Activated CD8-positive, alpha-beta T cell treated with anti-CD3 and anti-CD28 coated beads for 36 hours (primary cell): ENCODE data around the gene TSPAN4. TPM values are rescaled to one million over a fixed set of nuclear protein-coding genes. Genes with fewer than 3 reads are reported as not detected.

Experiments
- ATAC-seq: fragments of 200-7000 bp; cut with Tn5 transposase; one replicate; pipeline ENCODE4 v1.10.0; 2021; ENCODE audit warnings: mild to moderate bottlenecking, moderate library complexity
- CTCF ChIA-PET: fragments of 350-600 bp; sonication (Branson Sonifier 250); formaldehyde crosslinking; loops from one replicate; lab custom pipeline; 2021; ENCODE audit warnings: antibody characterized with exemption; lab: Charles Lee
- POLR2A ChIA-PET: fragments of 350-600 bp; sonication (Branson Sonifier 250); formaldehyde crosslinking; loops from one replicate; lab custom pipeline; 2021; ENCODE audit warnings: antibody characterized with exemption; lab: Charles Lee
- DNase-seq: peaks from one replicate; pipeline ENCODE4 v3.0.0-alpha.2; 2020
- H3K27ac Mint-ChIP-seq: one replicate; pipeline ENCODE4 v1.8.0; 2021; ENCODE audit warnings: mild to moderate bottlenecking, mixed read lengths
- H3K27me3 Mint-ChIP-seq: one replicate; pipeline ENCODE4 v1.8.0; 2021; ENCODE audit warnings: mixed read lengths
- H3K36me3 Mint-ChIP-seq: one replicate; pipeline ENCODE4 v1.8.0; 2021; ENCODE audit warnings: low read depth, mixed read lengths
- H3K4me1 Mint-ChIP-seq: one replicate; pipeline ENCODE4 v1.8.0; 2021; ENCODE audit warnings: low read depth, mixed read lengths
- H3K4me3 Mint-ChIP-seq: one replicate; pipeline ENCODE4 v1.8.0; 2021; ENCODE audit warnings: mild to moderate bottlenecking, moderate library complexity, mixed read lengths
- H3K9me3 Mint-ChIP-seq: one replicate; pipeline ENCODE4 v1.8.0; 2021; ENCODE audit warnings: mixed read lengths
- CTCF ChIP-seq: fragments of 200-600 bp; IDR thresholded peaks from one replicate; pipeline ENCODE4 v1.8.0; 2022; ENCODE audit warnings: antibody characterized with exemption, mild to moderate bottlenecking
- intact Hi-C: fragments of 100-400 bp; cut with micrococcal nuclease; formaldehyde crosslinking; loops from one replicate; pipeline ENCODE4 v1.10.0; 2022
- total RNA-seq, 2 experiments: library from RNA; stranded (reverse); gene quantifications; one replicate each; pipeline ENCODE4 v1.2.3, GENCODE V29; 2021

Gene TSPAN4
- total RNA-seq, 2 experiments from 2014 or later, result 15.4 to 16.0 TPM

- Mint-ChIP-seq H3K36me3 (no peaks in the 10 kb centered on the region), H3K27ac (no peak overlapping the region), H3K9me3 (no peaks in the 10 kb centered on the region), H3K27me3 (no peaks in the 10 kb centered on the region), H3K4me1 (peaks cover 16% of the 10 kb centered on the region), H3K4me3 (no peak overlapping the region)
- DNase-seq, result no peak
- no peak for ATAC-seq
- intact Hi-C loops, result no loop called here
- ChIA-PET POLR2A (no interaction called here), CTCF (interaction anchor here (1.8 kb wide), 1 partner anchor 9 kb away, joined by 5 read pairs; no protein-coding TSS in a partner anchor)
- TF ChIP-seq CTCF, result no peak
Observed at GRCh38 chr11:913043-913442, 70.4 kb downstream of the TSPAN4 start.

GRCh38 chr11:914204-914603 lies 71.6 kb downstream of the TSPAN4 start:
- no peak for TF ChIP-seq CTCF
- DNase-seq, result no peak
- no peak for ATAC-seq
- Mint-ChIP-seq H3K4me3 (no peak overlapping the region), H3K36me3 (no peaks in the 10 kb centered on the region), H3K4me1 (peaks cover 9% of the 10 kb centered on the region), H3K27me3 (no peaks in the 10 kb centered on the region), H3K9me3 (no peaks in the 10 kb centered on the region), H3K27ac (no peak overlapping the region)
- ChIA-PET CTCF (no interaction called here), POLR2A (no interaction called here)
- intact Hi-C loops, result no loop called here

- Mint-ChIP-seq H3K36me3 (no peaks in the 10 kb centered on the region), H3K27me3 (no peaks in the 10 kb centered on the region), H3K4me1 (peaks cover 4% of the 10 kb centered on the region), H3K27ac (no peak overlapping the region), H3K4me3 (no peak overlapping the region), H3K9me3 (no peaks in the 10 kb centered on the region)
- DNase-seq, result no peak
- CTCF ChIA-PET, result no interaction called here
- ATAC-seq, result no peak
- intact Hi-C loops, result no loop called here
- POLR2A ChIA-PET, result no interaction called here
- TF ChIP-seq CTCF, result no peak
Observed at GRCh38 chr11:914747-915501, 72.3 kb downstream of the TSPAN4 start.

Other genes starting within 250 kb of the TSPAN4 start
- gene IRF7, start 226.9 kb upstream of the TSPAN4 start, total RNA-seq, result 10 to 100 TPM; 34.6 to 37.5 TPM
- not detected for gene CDHR5, start 217.9 kb upstream of the TSPAN4 start, total RNA-seq
- not detected for gene SCT, start 215.7 kb upstream of the TSPAN4 start, total RNA-seq
- gene DRD4, start 205.6 kb upstream of the TSPAN4 start, total RNA-seq, result under 1 TPM; 0.88 to 0.89 TPM
- gene DEAF1, start 147.6 kb upstream of the TSPAN4 start, total RNA-seq, result 10 to 100 TPM; 59.1 to 59.3 TPM
- 10 to 100 TPM; 10.6 to 12.5 TPM for gene TMEM80, start 147.0 kb upstream of the TSPAN4 start, total RNA-seq
- 10 to 100 TPM; 15.0 to 16.7 TPM for gene EPS8L2, start 136.6 kb upstream of the TSPAN4 start, total RNA-seq
- gene TALDO1, start 95.4 kb upstream of the TSPAN4 start, total RNA-seq, result 100 to 1,000 TPM; 234 to 241 TPM
- 10 to 100 TPM; 45.8 to 48.8 TPM for gene GATD1, start 65.4 kb upstream of the TSPAN4 start, total RNA-seq
- gene CEND1, start 52.8 kb upstream of the TSPAN4 start, total RNA-seq, result under 1 TPM; 0.20 to 0.25 TPM
- 10 to 100 TPM; 33.3 to 36.7 TPM for gene SLC25A22, start 44.6 kb upstream of the TSPAN4 start, total RNA-seq
- gene PIDD1, start 37.6 kb upstream of the TSPAN4 start, total RNA-seq, result 10 to 100 TPM; 29.9 to 30.6 TPM
- 1,000 to 10,000 TPM; 3,638 to 3,686 TPM for gene RPLP2, start 32.9 kb upstream of the TSPAN4 start, total RNA-seq
- gene PNPLA2, start 23.9 kb upstream of the TSPAN4 start, total RNA-seq, result 10 to 100 TPM; 29.7 to 32.0 TPM
- gene CRACR2B, start 14.9 kb upstream of the TSPAN4 start, total RNA-seq, result 1 to 10 TPM; 2.1 to 2.4 TPM
- gene CD151, start 9.9 kb upstream of the TSPAN4 start, total RNA-seq, result 10 to 100 TPM; 45.9 to 46.5 TPM
- 10 to 100 TPM; 83.0 to 89.2 TPM for gene POLR2L, start 323 bp upstream of the TSPAN4 start, total RNA-seq
- 10 to 100 TPM; 69.8 to 72.0 TPM for gene CHID1, start 68.0 kb downstream of the TSPAN4 start, total RNA-seq
- 10 to 100 TPM; 34.0 to 34.6 TPM for gene AP2A2, start 83.0 kb downstream of the TSPAN4 start, total RNA-seq
- gene MUC6, start 193.9 kb downstream of the TSPAN4 start, total RNA-seq, result not detected
- not detected for gene MUC2, start 232.0 kb downstream of the TSPAN4 start, total RNA-seq